ENCODE results near the gene EHMT1.

EHMT1 gene

DNA sequence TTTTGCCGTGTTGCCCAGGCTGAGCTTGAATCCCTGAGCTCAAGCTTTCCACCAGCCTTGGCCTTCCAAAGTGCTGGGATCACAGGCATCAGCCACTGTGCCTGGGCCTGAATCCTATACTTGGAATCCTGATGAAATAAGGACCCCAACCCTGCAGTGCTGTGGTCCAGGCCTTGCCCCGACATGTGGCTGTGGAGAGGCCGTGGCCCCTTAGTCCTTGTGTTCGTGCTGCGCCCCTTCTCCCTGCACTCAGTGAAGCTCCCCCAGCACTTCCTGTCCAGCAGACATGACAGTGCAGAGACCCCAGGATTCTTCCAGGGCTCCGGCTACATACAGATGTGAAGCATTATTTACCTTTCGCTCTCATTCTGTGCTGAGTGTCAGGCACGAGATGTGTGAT is 52.9 kb downstream of the EHMT1 start:
- in situ Hi-C loops (cut with MboI; ENCODE audit: low sequenced_read_pairs), result no loop called here

- in situ Hi-C loops (cut with MboI; ENCODE audit: low sequenced_read_pairs), result no loop called here
These were observed 54.3 kb downstream of the EHMT1 start for GRCh38 chr9:137672907-137673791.

DNA sequence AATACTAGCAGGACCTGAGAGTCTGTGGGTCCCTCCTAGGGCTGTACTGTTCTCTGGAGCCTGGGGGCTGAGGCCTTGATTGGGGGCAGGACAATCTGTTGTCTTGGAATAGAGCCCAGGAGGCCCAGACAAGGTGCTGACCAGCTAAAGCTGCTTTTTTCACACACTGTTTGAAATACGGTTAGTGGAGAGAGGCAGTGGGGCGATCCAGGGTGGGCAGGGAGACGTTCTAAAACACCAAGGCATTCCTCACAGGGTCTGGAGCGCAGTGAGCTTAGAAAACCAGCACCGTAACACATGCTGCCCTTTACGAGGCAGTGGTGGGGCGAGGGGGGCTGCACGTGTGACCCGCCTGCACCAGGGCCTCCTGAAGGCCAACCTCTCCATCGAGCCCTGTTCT is 55.1 kb downstream of the EHMT1 start:
- in situ Hi-C loops (cut with MboI; ENCODE audit: low sequenced_read_pairs), result no loop called here

GRCh38 chr9:137674307-137674975 is 55.6 kb downstream of the EHMT1 start:
- in situ Hi-C loops (cut with MboI; ENCODE audit: low sequenced_read_pairs), result no loop called here

GRCh38 chr9:137674976-137675320 is 56.1 kb downstream of the EHMT1 start:
- in situ Hi-C loops (cut with MboI; ENCODE audit: low sequenced_read_pairs), result no loop called here

- in situ Hi-C loops (cut with MboI; ENCODE audit: low sequenced_read_pairs), result no loop called here
These were observed 58.2 kb downstream of the EHMT1 start for GRCh38 chr9:137676998-137677397.

DNA sequence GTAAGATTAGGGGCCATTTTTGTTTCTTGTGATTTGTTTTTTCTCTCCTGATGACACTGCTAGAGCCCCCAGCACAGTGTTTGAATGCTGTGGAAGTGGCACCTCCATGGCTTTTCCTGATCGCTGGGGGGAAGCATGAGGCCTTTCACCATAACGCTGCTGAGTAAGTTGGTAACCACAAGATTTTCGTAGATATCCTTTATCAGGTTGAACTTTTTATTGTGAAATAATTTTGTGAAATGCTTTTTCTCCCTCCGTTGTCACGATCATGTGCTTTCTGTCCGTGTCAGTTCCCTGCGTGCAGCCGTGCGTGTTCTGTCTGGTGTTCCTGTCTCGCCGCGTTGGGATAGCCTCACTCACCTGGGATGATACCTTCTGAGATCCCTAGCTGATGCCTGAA is 59.4 kb downstream of the EHMT1 start:
- in situ Hi-C loops (cut with MboI; ENCODE audit: low sequenced_read_pairs), result no loop called here

DNA sequence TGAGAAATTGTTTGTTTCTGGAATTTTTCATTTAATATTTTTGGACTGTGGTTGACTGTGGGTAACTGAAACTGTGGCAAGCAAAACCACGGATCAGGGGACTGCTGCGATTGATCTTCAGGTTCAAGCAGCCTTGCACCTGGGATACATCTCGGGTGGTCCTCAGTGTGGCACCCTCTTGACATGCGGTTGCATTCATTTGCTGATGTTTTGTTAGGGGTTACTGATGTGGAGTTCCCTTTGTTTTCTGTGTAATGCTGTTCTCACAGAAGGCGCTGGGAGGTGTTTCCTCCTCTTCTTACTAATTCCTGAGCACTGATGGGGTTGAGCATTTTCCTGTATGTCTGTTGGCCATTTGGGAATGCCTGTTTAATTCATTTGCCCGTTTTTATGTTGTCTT is 60.4 kb downstream of the EHMT1 start:
- in situ Hi-C loops (cut with MboI; ENCODE audit: low sequenced_read_pairs), result no loop called here

DNA sequence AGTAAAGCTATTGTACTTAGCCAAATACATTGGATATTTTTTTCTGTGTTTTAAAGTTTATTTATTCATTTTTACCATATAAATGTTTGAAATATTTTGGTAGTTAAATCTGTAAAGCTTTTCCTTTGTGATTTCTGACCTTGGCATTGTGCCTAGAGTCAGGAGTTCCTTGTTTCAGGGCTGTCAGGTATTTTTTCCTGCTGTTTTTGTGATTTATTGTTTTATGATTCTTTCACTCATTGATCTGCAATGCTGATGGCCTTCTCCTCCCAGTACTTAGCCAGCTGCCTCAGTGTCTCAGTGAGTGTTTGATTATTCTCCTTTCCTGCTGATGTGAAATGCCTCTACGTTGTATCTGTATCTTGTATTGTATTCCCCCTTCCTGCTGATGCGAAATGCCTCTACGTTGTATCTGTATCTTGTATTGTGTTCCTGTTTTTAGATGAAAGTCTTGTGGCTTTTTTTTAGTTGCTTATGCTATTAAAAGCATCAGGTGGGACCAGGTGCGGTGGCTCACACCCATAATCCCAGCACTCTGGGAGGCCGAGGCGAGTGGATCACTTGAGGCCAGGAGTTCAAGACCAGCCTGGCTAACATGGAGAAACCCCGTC is 61.0 kb downstream of the EHMT1 start:
- in situ Hi-C loops (cut with MboI; ENCODE audit: low sequenced_read_pairs), result no loop called here

- in situ Hi-C loops (cut with MboI; ENCODE audit: low sequenced_read_pairs), result no loop called here
These were observed 61.9 kb downstream of the EHMT1 start for GRCh38 chr9:137680444-137681358.

DNA sequence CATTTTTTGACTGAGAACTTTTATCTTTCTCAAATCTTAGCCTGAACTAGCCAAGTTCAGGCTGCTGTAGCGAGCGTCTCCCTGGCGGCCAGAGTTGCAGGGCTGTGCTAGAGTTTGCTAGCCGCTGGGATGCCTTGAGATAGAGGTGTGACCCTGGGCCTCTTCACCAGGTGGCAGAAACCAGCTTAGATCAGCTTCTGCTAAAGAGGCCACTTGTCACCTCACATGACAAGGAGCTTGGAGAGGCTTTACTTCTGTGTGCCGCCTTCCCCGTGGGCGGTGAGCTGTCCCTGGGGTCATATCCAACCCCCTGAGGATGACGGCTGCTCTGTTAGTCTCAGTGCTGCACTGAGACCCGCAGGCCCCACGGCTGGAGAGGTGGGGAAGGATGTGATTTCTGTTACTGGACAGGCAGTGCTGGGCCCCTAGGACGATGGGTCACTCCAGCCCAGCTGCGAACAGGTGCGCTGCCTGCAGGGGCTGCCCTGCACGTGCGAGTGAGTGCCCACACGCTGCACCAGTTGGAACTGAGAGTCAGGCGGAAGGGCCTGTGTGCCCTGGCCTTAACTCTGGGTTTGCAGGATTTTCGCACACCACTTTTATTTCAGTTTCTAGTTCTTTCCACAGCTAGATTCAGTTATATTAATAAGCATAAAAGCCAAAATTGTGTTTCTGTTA is 63.8 kb downstream of the EHMT1 start:
- in situ Hi-C loops (cut with MboI; ENCODE audit: low sequenced_read_pairs), result no loop called here

- in situ Hi-C loops (cut with MboI; ENCODE audit: low sequenced_read_pairs), result no loop called here
These were observed 64.6 kb downstream of the EHMT1 start for GRCh38 chr9:137683262-137683864.

GRCh38 chr9:137685035-137685740 is 66.4 kb downstream of the EHMT1 start:
- in situ Hi-C loops (cut with MboI; ENCODE audit: low sequenced_read_pairs), result no loop called here

- in situ Hi-C loops (cut with MboI; ENCODE audit: low sequenced_read_pairs), result no loop called here
These were observed 67.1 kb downstream of the EHMT1 start for GRCh38 chr9:137685741-137686420.

DNA sequence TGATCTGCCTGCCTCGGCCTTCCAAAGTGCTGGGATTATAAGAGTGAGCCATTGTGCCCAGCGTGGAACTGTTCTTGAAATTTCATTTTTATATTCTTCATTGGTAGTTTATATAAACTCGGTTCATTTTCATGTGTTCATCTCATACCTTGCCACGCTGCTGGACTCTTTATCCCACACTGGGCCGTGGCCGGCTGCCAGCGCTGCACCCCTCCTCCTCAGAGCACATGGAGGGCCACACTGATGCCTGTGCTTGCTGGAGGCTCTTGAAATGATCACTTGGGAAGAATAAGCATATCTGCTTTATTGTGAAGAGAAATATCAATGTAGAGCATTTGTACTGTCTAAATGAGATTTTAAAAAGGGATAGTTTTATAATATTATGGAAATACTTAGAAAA is 69.5 kb downstream of the EHMT1 start:
- in situ Hi-C loops (cut with MboI; ENCODE audit: low sequenced_read_pairs), result no loop called here

- in situ Hi-C loops (cut with MboI; ENCODE audit: low sequenced_read_pairs), result no loop called here
These were observed 69.9 kb downstream of the EHMT1 start for GRCh38 chr9:137688725-137689124.

DNA sequence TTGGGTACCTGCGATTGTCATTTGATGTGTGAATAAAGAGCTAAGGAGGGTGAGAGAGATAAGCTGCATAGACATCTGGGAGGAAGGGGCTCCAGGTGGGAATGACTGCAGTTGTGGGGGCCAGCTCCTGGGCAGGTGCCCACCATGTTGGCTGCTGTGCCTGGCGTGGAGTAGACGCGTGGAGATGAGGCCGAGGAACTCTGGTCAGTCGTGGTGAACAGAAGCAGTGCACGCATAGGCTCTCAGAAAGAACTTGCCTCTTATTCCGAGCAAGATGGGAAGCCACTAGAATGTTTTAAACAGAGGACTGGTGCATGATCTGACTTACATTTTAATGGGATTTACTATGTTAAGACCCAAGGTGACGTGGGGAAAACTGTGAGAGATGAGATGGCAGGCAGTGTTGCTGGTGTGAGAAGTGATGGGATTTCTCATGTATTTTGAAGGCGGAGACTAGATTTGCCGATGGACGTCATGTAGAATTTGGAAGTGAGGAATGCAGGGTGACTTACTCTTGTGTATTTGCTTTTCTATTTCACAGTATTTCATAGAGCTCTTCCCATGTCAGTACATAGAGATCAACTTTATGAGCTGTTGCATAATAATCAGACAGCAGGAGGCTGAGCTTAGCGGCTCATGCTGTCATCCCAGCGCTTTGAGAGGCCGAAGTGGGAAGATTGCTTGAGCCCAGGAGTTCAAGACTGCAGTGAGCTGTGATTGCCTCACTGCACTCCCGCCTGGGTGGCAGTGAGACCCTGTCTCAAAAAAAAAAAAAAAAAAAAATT is 71.1 kb downstream of the EHMT1 start:
- in situ Hi-C loops (cut with MboI; ENCODE audit: low sequenced_read_pairs), result no loop called here

All from hTERT RPE-1 (cell line).